Epidermal melanocyte (primary cell): ENCODE data around the gene CAV3.

Source experiments
- DNase-seq: peaks from one replicate; pipeline ENCODE4 v3.0.0; 2011; ENCODE audit warnings: low spot score; ENCODE audit not compliant: insufficient read length

Gene CAV3

GRCh38 chr3:8794247-8794646, 60.6 kb downstream of the CAV3 start:
- no peak for DNase-seq
